ENCODE measurements around the gene MARK2.

The MARK2 gene

GRCh38 chr11:63906585-63906984 lies 67.7 kb downstream of the MARK2 start:
- TF ChIP-seq, protein P1, sequence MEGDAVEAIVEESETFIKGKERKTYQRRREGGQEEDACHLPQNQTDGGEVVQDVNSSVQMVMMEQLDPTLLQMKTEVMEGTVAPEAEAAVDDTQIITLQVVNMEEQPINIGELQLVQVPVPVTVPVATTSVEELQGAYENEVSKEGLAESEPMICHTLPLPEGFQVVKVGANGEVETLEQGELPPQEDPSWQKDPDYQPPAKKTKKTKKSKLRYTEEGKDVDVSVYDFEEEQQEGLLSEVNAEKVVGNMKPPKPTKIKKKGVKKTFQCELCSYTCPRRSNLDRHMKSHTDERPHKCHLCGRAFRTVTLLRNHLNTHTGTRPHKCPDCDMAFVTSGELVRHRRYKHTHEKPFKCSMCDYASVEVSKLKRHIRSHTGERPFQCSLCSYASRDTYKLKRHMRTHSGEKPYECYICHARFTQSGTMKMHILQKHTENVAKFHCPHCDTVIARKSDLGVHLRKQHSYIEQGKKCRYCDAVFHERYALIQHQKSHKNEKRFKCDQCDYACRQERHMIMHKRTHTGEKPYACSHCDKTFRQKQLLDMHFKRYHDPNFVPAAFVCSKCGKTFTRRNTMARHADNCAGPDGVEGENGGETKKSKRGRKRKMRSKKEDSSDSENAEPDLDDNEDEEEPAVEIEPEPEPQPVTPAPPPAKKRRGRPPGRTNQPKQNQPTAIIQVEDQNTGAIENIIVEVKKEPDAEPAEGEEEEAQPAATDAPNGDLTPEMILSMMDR (IDR thresholded peaks at IDR 0.05; ENCODE audit: extremely low read depth, missing control alignments), result no peak
- DNase-seq (ENCODE audit: low spot score), result peak; percentile 70

DNA sequence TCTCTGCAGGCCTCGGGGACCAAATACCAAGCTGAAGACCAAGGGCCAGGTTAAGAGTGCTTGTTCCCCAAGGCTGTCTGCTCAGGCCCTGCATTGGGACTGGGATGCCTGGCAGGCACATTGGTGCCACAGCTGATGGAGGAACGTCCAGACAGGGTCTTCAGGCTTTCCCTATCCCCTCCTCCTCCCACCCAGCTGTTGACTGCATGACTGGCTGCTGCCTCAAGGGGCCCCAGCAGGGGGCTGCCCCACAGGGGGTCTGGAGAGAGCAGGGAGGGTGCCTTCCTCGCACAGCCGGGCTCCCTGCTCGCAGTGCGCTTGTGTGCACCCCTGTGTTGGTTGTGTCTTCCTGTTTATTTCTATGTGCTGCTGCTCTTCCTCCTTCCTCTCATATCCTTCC lies 68.2 kb downstream of the MARK2 start:
- TF ChIP-seq, protein P1 (IDR thresholded peaks at IDR 0.05; ENCODE audit: extremely low read depth, missing control alignments), result no peak

DNA sequence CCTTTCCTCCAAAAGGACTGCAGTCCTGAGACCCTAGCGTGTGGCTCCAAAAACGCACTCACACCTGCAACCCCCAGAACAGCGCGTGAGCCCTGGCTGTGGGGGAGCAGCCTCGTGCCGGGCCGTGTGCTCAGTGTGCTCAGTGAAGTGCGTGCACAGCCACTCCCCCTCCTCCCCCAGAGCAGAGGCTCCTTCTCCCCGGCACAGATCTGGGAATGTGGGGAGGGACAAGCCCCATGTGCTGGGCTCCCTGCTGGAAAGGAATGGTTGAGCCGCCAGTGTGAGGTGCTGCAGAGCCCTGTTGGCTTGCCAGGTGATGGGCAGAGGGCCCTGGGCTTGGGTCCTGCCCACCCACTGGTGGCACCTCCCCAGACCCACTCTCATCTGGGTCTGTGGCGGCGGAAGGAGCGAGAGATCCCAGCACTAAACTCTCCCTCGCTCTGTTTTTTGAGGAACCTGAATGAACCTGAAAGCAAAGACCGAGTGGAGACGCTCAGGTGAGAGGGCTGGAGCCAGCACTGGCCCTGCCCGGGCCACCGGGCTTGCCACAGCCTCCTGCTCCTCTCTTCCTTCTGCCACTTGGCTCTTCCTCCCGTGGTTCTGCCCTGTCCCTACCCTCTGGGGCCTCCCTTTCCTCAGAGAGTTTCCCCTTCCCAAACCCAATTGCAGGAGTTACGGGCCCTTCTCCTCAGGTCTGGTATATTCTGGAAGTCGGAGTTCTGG lies 69.1 kb downstream of the MARK2 start:
- TF ChIP-seq, protein P1 (IDR thresholded peaks at IDR 0.05; ENCODE audit: extremely low read depth, missing control alignments), result no peak
- DNase-seq (ENCODE audit: low spot score), result peak; percentile 30

More for the DNA sequence above, 68.2 kb downstream of the MARK2 start:
- peak; percentile 17 for DNase-seq (ENCODE audit: low spot score)

DNA sequence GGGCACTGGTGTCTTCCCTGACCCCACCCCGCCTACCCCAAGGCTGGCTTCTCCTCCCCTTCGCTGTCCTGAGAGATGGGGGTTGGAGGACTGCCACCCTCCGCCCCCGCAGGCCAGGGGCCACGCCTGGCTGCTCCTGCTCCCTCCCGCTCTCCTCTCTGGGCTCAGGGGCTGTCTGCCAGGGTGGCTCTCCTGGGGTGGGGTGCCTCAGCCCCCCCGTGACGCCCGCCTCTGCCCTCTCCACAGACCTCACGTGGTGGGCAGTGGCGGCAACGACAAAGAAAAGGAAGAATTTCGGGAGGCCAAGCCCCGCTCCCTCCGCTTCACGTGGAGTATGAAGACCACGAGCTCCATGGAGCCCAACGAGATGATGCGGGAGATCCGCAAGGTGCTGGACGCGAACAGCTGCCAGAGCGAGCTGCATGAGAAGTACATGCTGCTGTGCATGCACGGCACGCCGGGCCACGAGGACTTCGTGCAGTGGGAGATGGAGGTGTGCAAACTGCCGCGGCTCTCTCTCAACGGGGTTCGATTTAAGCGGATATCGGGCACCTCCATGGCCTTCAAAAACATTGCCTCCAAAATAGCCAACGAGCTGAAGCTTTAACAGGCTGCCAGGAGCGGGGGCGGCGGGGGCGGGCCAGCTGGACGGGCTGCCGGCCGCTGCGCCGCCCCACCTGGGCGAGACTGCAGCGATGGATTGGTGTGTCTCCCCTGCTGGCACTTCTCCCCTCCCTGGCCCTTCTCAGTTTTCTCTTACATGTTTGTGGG lies 69.9 kb downstream of the MARK2 start:
- DNase-seq (ENCODE audit: low spot score), result no peak
- TF ChIP-seq, protein P1 (IDR thresholded peaks at IDR 0.05; ENCODE audit: extremely low read depth, missing control alignments), result no peak

DNA sequence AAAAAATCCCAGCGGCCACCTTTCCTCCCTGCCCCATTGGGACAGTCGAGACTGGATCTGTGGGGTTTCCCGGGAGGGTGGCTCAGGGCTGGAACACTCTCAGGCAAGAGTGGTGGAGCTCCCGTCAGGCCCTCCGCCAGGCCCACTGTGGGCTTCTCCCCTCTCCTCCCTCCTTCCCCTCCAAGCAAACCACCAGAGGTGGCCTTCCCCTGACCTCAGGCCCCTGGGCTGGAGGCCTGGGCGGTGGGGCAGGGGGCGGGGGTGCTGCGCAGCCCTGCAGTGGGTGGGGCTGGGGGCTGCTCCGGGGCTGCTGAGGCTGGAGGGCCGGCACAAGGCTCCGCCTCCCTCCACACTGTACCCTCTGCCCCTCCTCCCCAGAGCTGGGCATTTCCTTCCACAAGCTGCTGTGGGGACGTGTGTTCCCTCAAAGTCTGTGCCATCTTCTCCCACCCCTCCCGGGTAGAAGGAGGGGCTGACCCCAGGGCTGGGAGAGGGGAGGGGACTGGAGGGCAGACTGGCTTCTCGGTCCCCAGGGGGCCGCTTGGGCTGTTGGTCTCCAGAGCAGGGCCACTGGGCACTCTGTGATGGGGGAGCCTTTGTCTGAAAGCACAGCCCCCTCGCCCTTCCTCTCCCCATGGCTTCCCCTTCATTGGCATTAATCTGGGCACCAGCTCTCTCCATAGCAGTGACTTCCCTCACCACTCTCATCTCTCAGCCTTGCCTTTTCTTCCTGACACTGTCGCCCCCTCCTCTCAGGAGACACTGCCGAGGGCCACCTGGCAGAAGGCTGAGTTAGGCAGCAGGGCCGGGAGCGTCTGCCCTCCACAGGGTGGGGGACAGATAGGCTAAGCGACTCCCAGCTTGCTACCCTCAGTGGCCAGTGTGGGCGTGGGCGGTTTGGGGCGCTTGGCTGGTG lies 70.9 kb downstream of the MARK2 start:
- DNase-seq (ENCODE audit: low spot score), result peak; percentile 39
- TF ChIP-seq, protein P1 (IDR thresholded peaks at IDR 0.05; ENCODE audit: extremely low read depth, missing control alignments), result no peak

DNA sequence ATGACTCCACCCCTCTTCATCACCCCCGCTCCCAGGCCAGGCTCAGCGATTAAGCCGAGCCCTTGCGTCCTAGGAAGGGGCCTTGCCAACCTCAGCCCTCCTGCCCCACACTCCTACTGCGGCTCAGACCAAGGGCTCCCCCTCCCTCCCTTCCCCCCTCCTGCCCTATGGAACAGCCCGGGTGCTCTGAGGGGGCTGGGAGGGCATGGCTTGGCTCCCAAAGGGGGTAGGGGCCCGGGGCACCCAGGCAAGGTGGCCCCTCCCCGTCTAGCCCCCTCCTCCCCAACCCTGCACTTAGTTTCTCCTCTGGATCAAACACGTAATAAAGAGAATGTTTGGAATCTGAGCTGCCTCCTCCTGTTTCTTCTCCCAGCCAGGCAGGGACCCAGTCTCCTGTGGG lies 71.8 kb downstream of the MARK2 start:
- peak; percentile 19 for DNase-seq (ENCODE audit: low spot score)
- TF ChIP-seq, protein P1 (IDR thresholded peaks at IDR 0.05; ENCODE audit: extremely low read depth, missing control alignments), result no peak

Data from GM20000 (cell line).